Measurements from ENCODE around the gene BBS1. TPM values are rescaled to one million over a fixed set of nuclear protein-coding genes. Genes with fewer than 3 reads are reported as not detected.

The BBS1 gene
- polyA plus RNA-seq, 2 of the 4 experiments (the other 2 are of a cell fraction), result 12.5 TPM

DNA sequence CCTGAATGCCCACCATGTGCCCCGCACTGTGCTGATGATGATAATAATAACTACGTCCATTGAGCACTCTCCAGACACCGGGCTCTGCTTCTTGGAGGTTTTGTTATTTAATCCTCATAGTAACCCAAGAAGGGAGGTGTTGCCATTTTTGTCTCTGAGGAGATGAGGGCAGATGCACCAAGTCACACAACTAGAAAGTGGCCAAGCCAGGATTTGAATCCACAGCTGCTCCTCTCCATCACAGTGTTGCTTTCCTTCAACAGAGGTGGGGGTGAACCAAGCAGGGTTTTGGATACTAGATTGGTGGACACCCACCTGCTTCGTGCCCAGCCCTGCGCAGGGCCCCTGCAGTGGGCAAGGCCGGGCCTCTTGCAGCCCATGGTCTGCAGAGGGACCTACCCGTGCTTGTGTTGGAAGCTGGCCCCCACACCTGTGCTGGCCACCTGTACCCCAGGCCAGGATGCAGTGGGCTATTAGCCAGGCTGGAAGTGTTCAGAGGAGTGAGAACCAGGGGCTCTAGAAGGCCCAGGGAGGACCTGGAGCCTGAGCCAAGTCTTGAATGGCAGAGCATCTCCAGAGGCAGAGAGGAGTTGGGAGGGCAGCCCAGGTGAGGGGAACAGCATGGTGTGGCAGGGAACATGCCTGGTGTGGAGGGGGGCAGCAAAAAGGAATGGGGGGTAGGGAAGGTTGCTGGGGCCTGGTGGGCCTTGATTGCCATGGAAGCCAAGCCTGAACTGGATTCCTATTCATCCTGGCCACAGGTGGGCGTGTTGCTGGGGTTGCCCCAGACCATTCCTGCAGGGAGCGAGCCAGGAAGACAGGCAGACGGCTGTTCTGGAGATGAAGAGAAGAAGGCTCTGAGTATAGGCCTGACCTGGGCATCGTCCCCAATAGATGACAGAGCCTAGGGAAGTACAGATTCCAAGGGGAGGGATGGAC, 32.9 kb upstream of the BBS1 start:
- Histone ChIP-seq H3K4me2 (no peak overlapping the region), H3K4me1 (peaks cover 6% of the 10 kb centered on the region; the same call in 1 of the 3 replicates), H3K27ac (no peak overlapping the region), H3K4me3 (no peak overlapping the region), H3K9me3 (no peaks in the 10 kb centered on the region)
- ChIA-PET POLR2A (interaction anchor here (0.6 kb wide), 1 partner anchor 26 kb away, joined by 3 read pairs; no protein-coding TSS in a partner anchor), CTCF (interaction anchor here (1.2 to 5.9 kb wide), 9 partner anchors 8 to 92 kb away, joined by 3 to 46 read pairs (median 8); no protein-coding TSS in a partner anchor)
- 87% methylated on average over 7 of the region's 11 CpGs for WGBS (ENCODE audit: missing lambda C conversion rate)
- no peak for DNase-seq (ENCODE audit: low read depth in 1 of 2, low spot score in 1 of 2)
- no peak for ATAC-seq
- FAIRE-seq, result no peak
- TF ChIP-seq FOSL2 (IDR thresholded peaks at IDR 0.05) (no peak), FOSL2 (CRISPR knock-in tag; IDR thresholded peaks at IDR 0.05) (no peak), MAZ (IDR thresholded peaks at IDR 0.05; ENCODE audit: borderline replicate concordance, low read depth, low read length) (no peak), CTCF (IDR thresholded peaks at IDR 0.05) (no peak), TFCP2L1 (CRISPR knock-in tag; IDR thresholded peaks at IDR 0.05) (no peak), CEBPB (IDR thresholded peaks at IDR 0.05) (no peak), POLR2A (IDR thresholded peaks at IDR 0.05; ENCODE audit: low read length) (no peak), HOXB13 (CRISPR knock-in tag; IDR thresholded peaks at IDR 0.05; ENCODE audit: low read depth) (no peak)
- TF ChIP-seq, protein P1, sequence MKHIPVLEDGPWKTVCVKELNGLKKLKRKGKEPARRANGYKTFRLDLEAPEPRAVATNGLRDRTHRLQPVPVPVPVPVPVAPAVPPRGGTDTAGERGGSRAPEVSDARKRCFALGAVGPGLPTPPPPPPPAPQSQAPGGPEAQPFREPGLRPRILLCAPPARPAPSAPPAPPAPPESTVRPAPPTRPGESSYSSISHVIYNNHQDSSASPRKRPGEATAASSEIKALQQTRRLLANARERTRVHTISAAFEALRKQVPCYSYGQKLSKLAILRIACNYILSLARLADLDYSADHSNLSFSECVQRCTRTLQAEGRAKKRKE (CRISPR knock-in tag; IDR thresholded peaks at IDR 0.05; ENCODE audit: low read depth), result no peak

DNA sequence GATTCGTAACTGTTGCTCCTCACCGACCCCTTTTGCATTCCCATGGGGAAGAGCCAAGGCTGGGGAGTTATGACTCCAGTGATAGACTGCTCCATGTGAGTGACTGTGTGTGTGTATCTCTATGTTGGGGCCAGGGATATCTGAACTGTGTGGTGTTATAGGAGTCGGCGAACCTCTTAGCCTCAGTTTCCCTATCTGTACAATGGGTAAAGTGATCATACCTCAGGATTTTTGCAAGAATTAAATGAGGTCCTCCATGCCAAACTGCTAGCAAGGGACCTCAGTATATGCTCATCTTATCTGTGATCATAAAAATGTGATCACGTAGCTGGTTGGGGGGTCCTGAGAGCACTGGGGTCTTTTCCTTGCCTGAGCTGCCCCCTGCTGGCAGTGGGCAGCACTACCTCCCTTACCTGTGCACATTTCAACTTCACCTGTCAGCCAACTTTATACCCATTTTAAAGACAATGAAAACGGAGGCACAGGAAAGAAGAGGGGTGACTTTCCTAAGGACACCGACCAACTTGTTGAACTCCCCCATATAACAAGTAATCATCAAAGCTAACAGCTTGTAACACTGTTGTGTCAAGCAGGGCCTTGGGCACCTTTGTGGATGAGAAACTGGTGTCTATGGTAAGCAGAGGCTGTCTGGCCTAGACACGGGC, 31.6 kb upstream of the BBS1 start:
- FAIRE-seq (no peak), ATAC-seq (no peak), DNase-seq (ENCODE audit: low read depth in 1 of 2, low spot score in 1 of 2) (peak in 1 of 2 experiments; percentile 30)
- peak overlapping the region; percentile 73 for H3K4me3 ChIP-seq
- peaks cover 6% of the 10 kb centered on the region; the same call in 1 of the 3 replicates for H3K4me1 ChIP-seq
- H3K4me2 ChIP-seq, result peak overlapping the region; percentile 80
- peak overlapping the region; percentile 94 to 98 for H3K27ac ChIP-seq
- CTCF ChIA-PET, result interaction anchor here (0.8 to 5.9 kb wide), 21 partner anchors 9 to 145 kb away, joined by 3 to 46 read pairs (median 4); partner anchors contain the start of genes MRPL11 and PELI3
- H3K9me3 ChIP-seq, result no peaks in the 10 kb centered on the region
- POLR2A ChIA-PET, result interaction anchor here (1.6 to 2.3 kb wide), 3 partner anchors 13 to 67 kb away, joined by 11 to 47 read pairs (median 13); partner anchors contain the start of genes ACTN3, NPAS4, PELI3 and ZDHHC24
- 53% methylated on average over 8 of the region's 8 CpGs for WGBS (ENCODE audit: missing lambda C conversion rate)
- TF ChIP-seq NPAS2 (CRISPR knock-in tag; IDR thresholded peaks at IDR 0.05; ENCODE audit: borderline replicate concordance), result no peak
- no peak for TF ChIP-seq CHD2 (IDR thresholded peaks at IDR 0.05; ENCODE audit: low read length, partially characterized antibody)
- no peak for TF ChIP-seq USF2 (IDR thresholded peaks at IDR 0.05)
- no peak for TF ChIP-seq ZC3H11A (IDR thresholded peaks at IDR 0.05)
- peak; percentile 62 to 64 for TF ChIP-seq RAD21 (conservative IDR thresholded peaks at IDR 0.05 in 1 of 2, IDR thresholded peaks at IDR 0.05 in 1 of 2)
- TF ChIP-seq ZFP36 (IDR thresholded peaks at IDR 0.05; ENCODE audit: borderline replicate concordance, partially characterized antibody), result no peak
- TF ChIP-seq MAX (IDR thresholded peaks at IDR 0.05), result 0 out of 2 replicates have a peak, but pooled peaks have one; percentile 28
- no peak for TF ChIP-seq SREBF2 (IDR thresholded peaks at IDR 0.05)
- TF ChIP-seq, protein P1 (CRISPR knock-in tag; IDR thresholded peaks at IDR 0.05; ENCODE audit: low read depth), result no peak
- no peak for TF ChIP-seq JUN (IDR thresholded peaks at IDR 0.05)
- TF ChIP-seq MYC (IDR thresholded peaks at IDR 0.05; ENCODE audit: borderline replicate concordance, low read length), result no peak
- TF ChIP-seq RARB (CRISPR knock-in tag; IDR thresholded peaks at IDR 0.05), result no peak
- no peak for TF ChIP-seq RFX5 (IDR thresholded peaks at IDR 0.05)
- no peak for TF ChIP-seq CHD4 (IDR thresholded peaks at IDR 0.05; ENCODE audit: borderline replicate concordance)
- no peak for TF ChIP-seq BHLHE40 (IDR thresholded peaks at IDR 0.05; ENCODE audit: low read depth, low read length)
- TF ChIP-seq, protein P2, sequence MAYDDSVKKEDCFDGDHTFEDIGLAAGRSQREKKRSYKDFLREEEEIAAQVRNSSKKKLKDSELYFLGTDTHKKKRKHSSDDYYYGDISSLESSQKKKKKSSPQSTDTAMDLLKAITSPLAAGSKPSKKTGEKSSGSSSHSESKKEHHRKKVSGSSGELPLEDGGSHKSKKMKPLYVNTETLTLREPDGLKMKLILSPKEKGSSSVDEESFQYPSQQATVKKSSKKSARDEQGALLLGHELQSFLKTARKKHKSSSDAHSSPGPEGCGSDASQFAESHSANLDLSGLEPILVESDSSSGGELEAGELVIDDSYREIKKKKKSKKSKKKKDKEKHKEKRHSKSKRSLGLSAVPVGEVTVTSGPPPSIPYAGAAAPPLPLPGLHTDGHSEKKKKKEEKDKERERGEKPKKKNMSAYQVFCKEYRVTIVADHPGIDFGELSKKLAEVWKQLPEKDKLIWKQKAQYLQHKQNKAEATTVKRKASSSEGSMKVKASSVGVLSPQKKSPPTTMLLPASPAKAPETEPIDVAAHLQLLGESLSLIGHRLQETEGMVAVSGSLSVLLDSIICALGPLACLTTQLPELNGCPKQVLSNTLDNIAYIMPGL (CRISPR knock-in tag; IDR thresholded peaks at IDR 0.05; ENCODE audit: borderline replicate concordance), result no peak
- no peak for TF ChIP-seq RNF2 (IDR thresholded peaks at IDR 0.05; ENCODE audit: borderline replicate concordance, low read depth)
- no peak for TF ChIP-seq NFE2L2 (conservative IDR thresholded peaks at IDR 0.05; ENCODE audit: low read length)
- no peak for TF ChIP-seq PHF8 (IDR thresholded peaks at IDR 0.05; ENCODE audit: borderline replicate concordance, low read depth)
- no peak for TF ChIP-seq POLR2AphosphoS2 (conservative IDR thresholded peaks at IDR 0.05; ENCODE audit: low read length)
